ENCODE data around the gene ZZZ3. TPM values are rescaled to one million over a fixed set of nuclear protein-coding genes. Genes with fewer than 3 reads are reported as not detected.

The ZZZ3 gene
- total RNA-seq, 1 experiment from 2014 or later, result 51.1 TPM

- H2AK5ac ChIP-seq (ENCODE audit: insufficient read length, low read length), result no peak overlapping the region
- H3K23ac ChIP-seq (ENCODE audit: insufficient read length, low read depth, low read length), result no peak overlapping the region
- H3K9me3 ChIP-seq (ENCODE audit: control insufficient read depth, low read depth, low read length), result no peaks in the 10 kb centered on the region
- peak; percentile 72 for DNase-seq
- no peaks in the 10 kb centered on the region for H4K20me1 ChIP-seq (ENCODE audit: control insufficient read depth, insufficient read depth, insufficient read length)
- no peak overlapping the region for H2BK120ac ChIP-seq (ENCODE audit: low read depth, low read length, poor library complexity, severe bottlenecking)
- H3K23me2 ChIP-seq (ENCODE audit: insufficient read length, low read depth, low read length, poor library complexity, severe bottlenecking), result peaks cover 9% of the 10 kb centered on the region
- no peak overlapping the region for H2BK5ac ChIP-seq (ENCODE audit: insufficient read length, low read length)
- no peak overlapping the region for H4K91ac ChIP-seq (ENCODE audit: insufficient read length, low read depth, low read length)
- WGBS (ENCODE audit: extremely low coverage, insufficient read length, low lambda C conversion rate), result no CpG with 5 or more reads among the region's 33 CpGs
- H2BK12ac ChIP-seq (ENCODE audit: insufficient read length, low read depth, low read length), result no peak overlapping the region
- H3K4me3 Mint-ChIP-seq, result peak overlapping the region; percentile 78 to 81
- no peak overlapping the region for H2BK20ac ChIP-seq (ENCODE audit: low read depth, low read length, poor library complexity, severe bottlenecking)
- no peak overlapping the region for H3K27ac ChIP-seq (ENCODE audit: insufficient read length, low read depth, low read length)
- H3K79me2 ChIP-seq (ENCODE audit: insufficient read depth, low read length), result no peaks in the 10 kb centered on the region; the same call in 1 of the 2 replicates
- H3K4ac ChIP-seq (ENCODE audit: low read depth, low read length), result no peak overlapping the region
- H3K56ac ChIP-seq (ENCODE audit: insufficient read length, low read depth, low read length), result no peak overlapping the region
- no peak overlapping the region for H3K4me2 ChIP-seq (ENCODE audit: insufficient read depth, insufficient read length, low read length)
- peak overlapping the region; percentile 83; the same call in 1 of the 2 replicates for H3K14ac ChIP-seq (ENCODE audit: insufficient read depth, low read length)
- H3K27ac Mint-ChIP-seq, result peak overlapping the region; percentile 75 to 96 (median 77); a peak in 5 of 7 replicates
- H3K4me1 Mint-ChIP-seq, result peaks cover 12% of the 10 kb centered on the region in 2 experiments
- H3K27me3 ChIP-seq (ENCODE audit: insufficient read depth, low read length), result no peaks in the 10 kb centered on the region
- no peaks in the 10 kb centered on the region for H3K4me1 ChIP-seq (ENCODE audit: insufficient read depth, low read length)
- no peaks in the 10 kb centered on the region; a peak in 1 of 5 replicates for H3K9me3 Mint-ChIP-seq
- H3K9ac ChIP-seq (ENCODE audit: extremely low read depth, insufficient read length, low read length), result no peak overlapping the region
- no peak overlapping the region for H3T11ph ChIP-seq (ENCODE audit: low read length)
- peak overlapping the region; percentile 75 for H3K18ac ChIP-seq (ENCODE audit: insufficient read length, low read depth, low read length)
- TF ChIP-seq, protein P1, sequence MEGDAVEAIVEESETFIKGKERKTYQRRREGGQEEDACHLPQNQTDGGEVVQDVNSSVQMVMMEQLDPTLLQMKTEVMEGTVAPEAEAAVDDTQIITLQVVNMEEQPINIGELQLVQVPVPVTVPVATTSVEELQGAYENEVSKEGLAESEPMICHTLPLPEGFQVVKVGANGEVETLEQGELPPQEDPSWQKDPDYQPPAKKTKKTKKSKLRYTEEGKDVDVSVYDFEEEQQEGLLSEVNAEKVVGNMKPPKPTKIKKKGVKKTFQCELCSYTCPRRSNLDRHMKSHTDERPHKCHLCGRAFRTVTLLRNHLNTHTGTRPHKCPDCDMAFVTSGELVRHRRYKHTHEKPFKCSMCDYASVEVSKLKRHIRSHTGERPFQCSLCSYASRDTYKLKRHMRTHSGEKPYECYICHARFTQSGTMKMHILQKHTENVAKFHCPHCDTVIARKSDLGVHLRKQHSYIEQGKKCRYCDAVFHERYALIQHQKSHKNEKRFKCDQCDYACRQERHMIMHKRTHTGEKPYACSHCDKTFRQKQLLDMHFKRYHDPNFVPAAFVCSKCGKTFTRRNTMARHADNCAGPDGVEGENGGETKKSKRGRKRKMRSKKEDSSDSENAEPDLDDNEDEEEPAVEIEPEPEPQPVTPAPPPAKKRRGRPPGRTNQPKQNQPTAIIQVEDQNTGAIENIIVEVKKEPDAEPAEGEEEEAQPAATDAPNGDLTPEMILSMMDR (conservative IDR thresholded peaks at IDR 0.05), result no peak
- no peak overlapping the region for H4K8ac ChIP-seq (replicated peaks; ENCODE audit: insufficient read length, low read depth, low read length)
- no peak overlapping the region for H2AFZ ChIP-seq (ENCODE audit: low read length)
- no peak overlapping the region for H2BK15ac ChIP-seq (ENCODE audit: low read depth, low read length)
- H3K79me1 ChIP-seq (ENCODE audit: insufficient read depth, low read depth, low read length, poor library complexity, severe bottlenecking), result no peaks in the 10 kb centered on the region
- H3K36me3 Mint-ChIP-seq (ENCODE audit: insufficient read depth in 1 of 3, low read depth in 3 of 3), result peaks cover 0 to 3% (median 1%) of the 10 kb centered on the region in 3 experiments; a peak in 3 of 7 replicates
- no peak overlapping the region for H4K5ac ChIP-seq (ENCODE audit: insufficient read length, low read depth, low read length)
- no peaks in the 10 kb centered on the region for H3K27me3 Mint-ChIP-seq (ENCODE audit: low read depth)
Observed at GRCh38 chr1:77686796-77687518, 4.5 kb upstream of the ZZZ3 start.

Measured in H9 (cell line).